HG03025 (cell line): ENCODE data around the gene GPLD1.
"Not testable (repeated sequence)": the region's sequence is repeated elsewhere in the genome, so short reads cannot be mapped to it uniquely, and the experiment has no call there.

Experiments used
- ATAC-seq: cut with Tn5 transposase; IDR thresholded peaks from one replicate; pipeline ENCODE4 v1.9.1; 2021; ENCODE audit warnings: mild to moderate bottlenecking, moderate library complexity; ENCODE audit not compliant: unreplicated experiment, low FRiP score

GPLD1 gene

DNA sequence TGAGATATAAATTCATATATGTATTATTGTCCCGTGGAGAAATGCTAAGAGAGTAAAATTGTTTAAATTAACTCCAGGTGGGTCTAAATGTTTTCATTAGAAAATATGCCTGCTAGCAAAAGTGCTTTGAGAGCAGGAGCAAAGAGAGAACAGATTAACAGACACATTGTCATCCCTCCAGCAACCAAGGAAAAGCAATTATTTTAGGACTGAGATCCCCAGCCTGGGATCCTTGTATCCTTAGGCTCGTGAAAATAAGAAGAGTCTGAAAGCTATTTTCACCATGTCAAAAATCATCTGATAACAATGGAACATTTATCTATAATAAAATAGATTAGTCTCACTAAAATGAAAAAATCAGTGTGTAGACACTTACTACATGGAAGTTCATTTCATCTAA is 98.2 kb downstream of the GPLD1 start:
- ATAC-seq = no peak

DNA sequence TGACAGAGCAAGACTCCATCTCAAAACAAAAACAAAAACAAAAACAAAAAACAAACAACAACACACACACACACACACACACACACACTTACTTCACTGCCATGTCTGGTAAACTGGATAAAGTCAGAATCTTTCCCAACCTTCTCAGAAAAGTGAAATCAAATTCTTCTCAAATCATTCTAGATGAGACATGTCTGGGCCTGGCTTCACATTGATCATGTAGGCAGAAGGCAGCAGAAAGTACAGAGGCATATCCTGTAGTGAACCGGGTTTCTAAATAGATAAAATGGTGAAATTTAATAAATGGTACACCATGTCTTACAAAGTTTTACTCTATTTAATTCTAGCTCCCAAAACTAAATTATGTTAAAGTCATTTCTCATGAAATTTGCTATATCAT is 101.6 kb downstream of the GPLD1 start:
- ATAC-seq = no peak

- ATAC-seq = no peak
These were observed 103.7 kb downstream of the GPLD1 start for GRCh38 chr6:24385536-24386269.

GRCh38 chr6:24384369-24385130 is 104.8 kb downstream of the GPLD1 start:
- ATAC-seq = not testable (repeated sequence)

DNA sequence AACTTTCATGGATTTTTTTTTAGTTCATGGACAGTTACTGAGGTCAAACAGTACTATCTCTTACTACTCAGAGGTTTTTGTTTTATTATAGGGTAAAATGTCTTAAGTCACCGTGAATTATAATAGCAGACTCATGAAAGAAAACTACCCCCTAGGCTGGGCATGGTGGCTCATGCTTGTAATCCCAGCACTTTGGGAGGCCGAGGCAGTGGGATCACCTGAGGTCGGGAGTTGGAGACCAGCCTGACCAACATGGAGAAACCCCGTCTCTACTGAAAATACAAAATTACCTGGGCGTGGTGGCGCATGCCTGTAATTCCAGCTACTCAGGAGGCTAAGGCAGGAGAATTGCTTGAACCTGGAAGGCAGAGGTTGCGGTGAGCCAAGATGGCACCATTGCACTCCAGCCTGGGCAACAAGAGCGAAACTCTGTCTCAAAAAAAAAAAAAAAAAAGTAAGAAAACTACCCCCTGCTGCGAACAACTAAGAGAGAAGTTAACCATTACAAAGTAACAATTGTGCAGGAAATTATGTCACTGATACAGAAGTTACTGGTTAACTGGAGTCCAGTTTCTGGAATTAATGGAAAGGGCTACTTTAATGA is 106.4 kb downstream of the GPLD1 start:
- not testable (repeated sequence) for ATAC-seq

DNA sequence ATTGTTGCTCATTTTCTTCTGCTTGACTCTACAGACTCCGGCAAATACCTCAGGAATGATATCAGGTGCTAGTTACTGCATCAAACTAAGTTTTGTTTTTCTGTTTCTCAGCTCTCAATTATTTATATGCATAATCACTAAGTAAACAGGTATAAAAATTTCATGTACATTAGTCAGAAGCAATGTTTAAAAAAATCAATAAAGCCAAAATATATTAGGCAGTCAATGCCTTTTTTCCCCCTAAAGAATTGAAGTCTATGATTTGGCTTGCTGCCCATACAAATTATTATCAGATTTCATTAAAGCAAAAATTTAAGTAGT is 107.2 kb downstream of the GPLD1 start:
- no peak for ATAC-seq

DNA sequence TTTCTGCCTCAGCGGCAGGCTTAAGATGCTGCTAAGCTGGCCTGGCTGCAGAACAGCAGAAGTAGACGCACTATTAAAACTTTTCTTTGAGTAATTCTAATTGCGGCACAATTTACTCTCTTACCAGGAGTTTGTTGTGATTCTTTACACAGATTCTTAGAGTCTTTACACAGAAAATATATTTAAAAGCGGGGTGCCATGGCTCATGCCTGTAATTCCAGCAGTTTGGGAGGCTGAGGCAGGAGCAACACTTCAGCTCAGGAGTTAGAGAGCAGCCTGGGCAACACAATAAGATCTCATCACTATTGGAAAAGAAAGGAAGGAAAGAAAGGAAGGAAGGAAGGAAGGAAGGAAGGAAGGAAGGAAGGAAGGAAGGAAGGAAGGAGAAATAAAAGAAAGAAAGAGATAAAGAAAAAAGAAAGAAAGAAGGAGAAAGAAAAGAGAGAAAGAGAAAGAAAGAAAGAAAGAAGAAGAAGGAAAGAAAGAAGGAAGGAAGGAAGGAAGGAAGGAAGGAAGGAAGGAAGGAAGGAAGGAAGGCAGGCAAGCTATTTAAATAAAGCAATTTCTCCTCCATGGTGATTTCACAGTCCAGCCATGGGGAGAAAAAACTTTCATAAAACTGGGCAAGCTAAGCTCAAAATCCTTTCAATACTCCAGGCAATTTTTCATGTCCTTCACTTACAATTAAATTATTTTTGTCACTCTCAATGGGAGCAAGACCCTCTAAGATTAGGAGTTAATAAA is 107.7 kb downstream of the GPLD1 start:
- ATAC-seq = no peak

GRCh38 chr6:24378473-24379097 is 110.8 kb downstream of the GPLD1 start:
- ATAC-seq = no peak
